SK-N-SH (cell line): ENCODE data around the gene MDK. TPM values are rescaled to one million over a fixed set of nuclear protein-coding genes. Genes with fewer than 3 reads are reported as not detected.

Source experiments
- CTCF ChIA-PET: fragments of 300-600, 350-600 bp; formaldehyde crosslinking; extraction: SDS; loops from one replicate; lab custom pipeline; 2021; lab: Yijun Ruan, JAX
- POLR2A ChIA-PET: fragments of 350-600 bp; sonication (Branson Sonifier 250); formaldehyde crosslinking; extraction: SDS; loops from one replicate; lab custom pipeline; 2020; ENCODE audit warnings: antibody characterized with exemption, inconsistent platforms; lab: Yijun Ruan, JAX
- DNase-seq: peaks from one replicate; pipeline ENCODE4 v3.0.0; 2012
- H2AFZ ChIP-seq: fragments of 200-600 bp; sonication (generic); 2 replicates; pipeline ENCODE4 v1.8.1; 2016; ENCODE audit warnings: antibody characterized with exemption, mild to moderate bottlenecking, low read depth
- H3F3A ChIP-seq: fragments of 200-600 bp; sonication (generic); replicated peaks from 2 replicates; pipeline ENCODE3; 2016; ENCODE audit warnings: antibody characterized with exemption, mild to moderate bottlenecking; ENCODE audit not compliant: insufficient read depth
- H3K27ac ChIP-seq, 2 experiments: fragments of 200-500 bp in 1 of 2; fragments of 200-600 bp in 1 of 2; sonication (Bioruptor generic) in 1 of 2; sonication (generic), shearing (Covaris generic) in 1 of 2; 2 replicates each; pipeline versions ENCODE4 v1.5.1 to v1.6.1; 2014 to 2016; ENCODE audit warnings: low read depth in 2 of 2, inconsistent platforms in 1 of 2, low read length in 1 of 2, mild to moderate bottlenecking in 1 of 2, mixed read lengths in 1 of 2
- H3K27me3 ChIP-seq: fragments of 200-600 bp; sonication (generic), shearing (Covaris generic); 2 replicates; pipeline ENCODE4 v1.6.1; 2016; ENCODE audit warnings: mixed run types; ENCODE audit not compliant: insufficient read depth
- H3K36me3 ChIP-seq, 2 experiments: fragments of 200-500 bp in 1 of 2; fragments of 200-600 bp in 1 of 2; sonication (Bioruptor generic) in 1 of 2; sonication (generic) in 1 of 2; replicated peaks in 1 of 2; 2 replicates each; pipeline versions ENCODE3 to v1.5.1; 2014 to 2016; ENCODE audit warnings: low read length in 1 of 2, mild to moderate bottlenecking in 1 of 2; ENCODE audit not compliant: insufficient read depth in 2 of 2, control insufficient read depth in 1 of 2
- H3K4me1 ChIP-seq, 2 experiments: fragments of 200-500 bp in 1 of 2; fragments of 200-600 bp in 1 of 2; sonication (Bioruptor generic) in 1 of 2; sonication (generic), shearing (Covaris generic) in 1 of 2; 2 replicates each; pipeline versions ENCODE4 v1.5.1 to v1.6.1; 2014 to 2016; ENCODE audit warnings: low read depth in 1 of 2, low read length in 1 of 2, mixed run types in 1 of 2; ENCODE audit not compliant: insufficient read depth in 2 of 2, control insufficient read depth in 1 of 2
- H3K4me2 ChIP-seq: fragments of 200-600 bp; sonication (generic), shearing (Covaris generic); 2 replicates; pipeline ENCODE4 v1.6.1; 2017; ENCODE audit warnings: mixed run types
- H3K4me3 ChIP-seq, 2 experiments: fragments of 200-500 bp in 1 of 2; fragments of 200-600 bp in 1 of 2; sonication (Bioruptor generic) in 1 of 2; sonication (generic), shearing (Covaris generic) in 1 of 2; 2 replicates each; pipeline versions ENCODE4 v1.5.1 to v1.8.1; 2014 to 2016; ENCODE audit warnings: low read depth in 2 of 2, inconsistent platforms in 1 of 2, low read length in 1 of 2, mild to moderate bottlenecking in 1 of 2, mixed read lengths in 1 of 2, moderate library complexity in 1 of 2
- H3K79me2 ChIP-seq: fragments of 200-600 bp; sonication (generic); 2 replicates; pipeline ENCODE4 v1.8.1; 2017; ENCODE audit warnings: mild to moderate bottlenecking; ENCODE audit not compliant: insufficient read depth
- H3K9ac ChIP-seq: fragments of 200-600 bp; sonication (generic); 2 replicates; pipeline ENCODE4 v1.6.1; 2017; ENCODE audit warnings: mixed run types
- H3K9me2 ChIP-seq: fragments of 200-600 bp; sonication (generic); 2 replicates; pipeline ENCODE4 v1.6.1; 2017; ENCODE audit warnings: mixed run types
- H3K9me3 ChIP-seq: fragments of 200-600 bp; sonication (generic); 2 replicates; pipeline ENCODE4 v1.6.1; 2017; ENCODE audit warnings: mixed run types, mild to moderate bottlenecking, moderate library complexity
- H4K20me1 ChIP-seq: fragments of 200-600 bp; sonication (generic); 2 replicates; pipeline ENCODE4 v1.6.1; 2017; ENCODE audit warnings: mild to moderate bottlenecking, mixed run types; ENCODE audit not compliant: insufficient read depth
- CTCF ChIP-seq: fragments of 200-600 bp; sonication (generic); IDR thresholded peaks from 2 replicates; pipeline ENCODE4 v1.6.1; 2017; ENCODE audit warnings: antibody characterized with exemption, mild to moderate bottlenecking, moderate library complexity
- JUND ChIP-seq: IDR thresholded peaks from 2 replicates; pipeline ENCODE4 v1.4.0; 2012
- NFIC ChIP-seq: IDR thresholded peaks from 2 replicates; pipeline ENCODE4 v1.4.0; 2012; ENCODE audit warnings: borderline replicate concordance
- NRF1 ChIP-seq: IDR thresholded peaks from 2 replicates; pipeline ENCODE4 v1.6.1; 2012; ENCODE audit warnings: low read depth, mild to moderate bottlenecking, low read length
- PBX3 ChIP-seq: IDR thresholded peaks from 2 replicates; pipeline ENCODE4; 2012
- RAD21 ChIP-seq: IDR thresholded peaks from 2 replicates; pipeline ENCODE4 v1.6.1; 2012; ENCODE audit warnings: mild to moderate bottlenecking, low read length
- RFX5 ChIP-seq: IDR thresholded peaks from 2 replicates; pipeline ENCODE4 v1.6.1; 2012; ENCODE audit warnings: mild to moderate bottlenecking, improper control_type of control experiment, low read length
- RXRA ChIP-seq: IDR thresholded peaks from 2 replicates; pipeline ENCODE4 v1.4.0; 2012; ENCODE audit warnings: low read depth, mild to moderate bottlenecking, borderline replicate concordance
- SMC3 ChIP-seq: IDR thresholded peaks from 2 replicates; pipeline ENCODE4 v1.6.1; 2012; ENCODE audit warnings: low read depth, low read length, improper control_type of control experiment
- ZBTB33 ChIP-seq: IDR thresholded peaks from 2 replicates; pipeline ENCODE4 v1.4.0; 2012; ENCODE audit warnings: low read depth, borderline replicate concordance
- whole genome bisulfite sequencing: methylation state at CpG from one replicate; pipeline ENCODE4 v1.1.6; 2017; ENCODE audit warnings: low lambda C conversion rate; 5-methylcytosine and 5-hydroxymethylcytosine counted together
- polyA plus RNA-seq, 3 experiments: library from polyadenylated mRNA; depleted of rRNA; stranded (reverse); fragments of >200 nt; gene quantifications; 2 replicates each; pipeline ENCODE4 v1.2.3, GENCODE V29; 2012
- TF ChIP-seq, protein P1 (sequence below): IDR thresholded peaks from 2 replicates; pipeline ENCODE4 v1.4.0; 2012; ENCODE audit warnings: low read depth, borderline replicate concordance
- TF ChIP-seq, protein P2 (sequence below): fragments of 150-350 bp; IDR thresholded peaks from 2 replicates; pipeline ENCODE4 v1.6.1; 2016; ENCODE audit warnings: mild to moderate bottlenecking, low read depth, low read length

The MDK gene
- polyA plus RNA-seq, 1 of the 3 experiments (the other 2 are of a cell fraction), result 2,395 TPM

DNA sequence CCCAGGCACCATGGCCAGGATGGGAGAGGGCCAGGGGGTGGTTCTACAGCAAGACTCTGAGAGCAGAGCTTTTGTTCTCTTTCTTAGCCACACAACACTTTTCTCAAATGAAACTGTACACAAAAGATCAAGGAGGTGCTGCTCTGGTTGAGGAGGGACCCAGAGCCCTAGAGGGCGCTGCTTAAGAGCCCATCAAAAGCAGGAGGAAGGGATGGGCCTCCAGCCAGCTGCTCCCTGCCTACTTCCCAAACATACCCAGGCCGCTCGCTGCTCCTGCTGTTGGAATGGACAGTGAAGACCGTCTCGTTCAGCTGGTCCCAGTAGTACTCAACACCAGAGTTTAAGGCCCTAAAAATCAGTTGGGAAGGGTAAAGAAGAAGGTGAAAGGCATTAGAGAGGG lies 28.6 kb downstream of the MDK start:
- Histone ChIP-seq H3K9me3 (no peaks in the 10 kb centered on the region), H3K4me2 (no peak overlapping the region), H3K27me3 (no peaks in the 10 kb centered on the region), H3F3A (no peaks in the 10 kb centered on the region), H2AFZ (no peak overlapping the region), H3K79me2 (no peaks in the 10 kb centered on the region), H3K36me3 (peaks cover 7 to 33% of the 10 kb centered on the region in 2 experiments), H3K4me3 (no peak overlapping the region), H3K27ac (no peak overlapping the region), H3K9ac (no peak overlapping the region), H4K20me1 (no peaks in the 10 kb centered on the region), H3K4me1 (peaks cover 0 to 5% of the 10 kb centered on the region in 2 experiments; a peak in 1 of 4 replicates), H3K9me2 (no peaks in the 10 kb centered on the region)
- DNase-seq, result no peak
- ChIA-PET POLR2A (no interaction called here), CTCF (interaction anchor here (0.6 to 4.5 kb wide), 5 partner anchors 20 to 208 kb away, joined by 3 to 26 read pairs (median 3); partner anchors contain the start of genes ATG13, CHRM4 and HARBI1)
- 91% methylated on average over 5 of the region's 5 CpGs for WGBS
- 0 out of 2 replicates have a peak, but pooled peaks have one; percentile 20 for TF ChIP-seq RAD21
- TF ChIP-seq SMC3, result no peak
- TF ChIP-seq, protein P1, sequence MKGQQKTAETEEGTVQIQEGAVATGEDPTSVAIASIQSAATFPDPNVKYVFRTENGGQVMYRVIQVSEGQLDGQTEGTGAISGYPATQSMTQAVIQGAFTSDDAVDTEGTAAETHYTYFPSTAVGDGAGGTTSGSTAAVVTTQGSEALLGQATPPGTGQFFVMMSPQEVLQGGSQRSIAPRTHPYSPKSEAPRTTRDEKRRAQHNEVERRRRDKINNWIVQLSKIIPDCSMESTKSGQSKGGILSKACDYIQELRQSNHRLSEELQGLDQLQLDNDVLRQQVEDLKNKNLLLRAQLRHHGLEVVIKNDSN, result no peak
- no peak for TF ChIP-seq RFX5
- TF ChIP-seq NFIC, result no peak
- TF ChIP-seq CTCF, result peak; percentile 19; the same call in 1 of the 2 replicates

DNA sequence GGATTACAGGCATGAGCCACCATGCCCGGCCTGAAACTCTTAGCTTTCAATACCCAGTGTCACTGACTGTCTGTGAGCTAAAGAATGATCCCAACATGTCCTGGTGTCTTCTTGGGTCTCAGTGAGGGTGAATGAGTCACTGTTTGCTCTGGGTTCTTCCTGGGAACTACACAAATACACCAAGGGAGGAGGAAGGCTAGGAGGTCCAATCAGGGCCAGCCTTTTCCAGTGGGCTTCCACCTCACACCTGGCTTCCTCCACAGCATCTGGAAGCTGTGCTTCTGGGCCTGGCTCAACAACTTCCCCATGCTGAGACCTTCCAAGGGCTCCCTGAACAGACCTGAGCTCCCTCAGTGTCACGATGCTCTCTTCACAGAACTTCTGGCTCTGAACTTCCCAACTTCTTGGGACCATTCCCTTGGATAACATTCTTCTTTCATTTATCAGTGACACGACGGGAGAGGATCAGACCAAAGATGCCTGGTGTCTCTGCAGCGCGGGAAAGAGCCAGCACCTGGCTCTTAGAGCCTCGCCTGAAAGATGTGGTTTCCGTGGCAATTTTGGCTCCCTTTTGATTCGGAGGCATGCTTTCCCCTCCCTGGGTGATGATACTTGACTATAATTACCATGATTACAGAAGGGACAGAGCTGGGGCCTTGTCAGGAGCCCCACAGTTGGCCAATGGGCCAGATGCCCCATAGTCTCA lies 32.4 kb downstream of the MDK start:
- Histone ChIP-seq H3K9ac (no peak overlapping the region), H4K20me1 (no peaks in the 10 kb centered on the region), H3F3A (no peaks in the 10 kb centered on the region), H3K9me3 (no peaks in the 10 kb centered on the region), H3K4me2 (no peak overlapping the region), H3K4me1 (peaks cover 3 to 10% of the 10 kb centered on the region in 2 experiments; a peak in 2 of 4 replicates), H3K27ac (no peak overlapping the region), H3K27me3 (no peaks in the 10 kb centered on the region), H3K79me2 (no peaks in the 10 kb centered on the region), H2AFZ (no peak overlapping the region), H3K9me2 (no peaks in the 10 kb centered on the region), H3K4me3 (no peak overlapping the region), H3K36me3 (peaks cover 11 to 36% of the 10 kb centered on the region in 2 experiments)
- TF ChIP-seq JUND, result no peak
- no peak for TF ChIP-seq RXRA
- TF ChIP-seq ZBTB33, result no peak
- TF ChIP-seq, protein P2, sequence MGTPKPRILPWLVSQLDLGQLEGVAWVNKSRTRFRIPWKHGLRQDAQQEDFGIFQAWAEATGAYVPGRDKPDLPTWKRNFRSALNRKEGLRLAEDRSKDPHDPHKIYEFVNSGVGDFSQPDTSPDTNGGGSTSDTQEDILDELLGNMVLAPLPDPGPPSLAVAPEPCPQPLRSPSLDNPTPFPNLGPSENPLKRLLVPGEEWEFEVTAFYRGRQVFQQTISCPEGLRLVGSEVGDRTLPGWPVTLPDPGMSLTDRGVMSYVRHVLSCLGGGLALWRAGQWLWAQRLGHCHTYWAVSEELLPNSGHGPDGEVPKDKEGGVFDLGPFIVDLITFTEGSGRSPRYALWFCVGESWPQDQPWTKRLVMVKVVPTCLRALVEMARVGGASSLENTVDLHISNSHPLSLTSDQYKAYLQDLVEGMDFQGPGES, result no peak
- no peak for TF ChIP-seq NFIC
- TF ChIP-seq NRF1, result no peak
- no peak for TF ChIP-seq PBX3
- ChIA-PET CTCF (interaction anchor here (0.9 to 3.4 kb wide), 6 partner anchors 10 to 115 kb away, joined by 3 to 12 read pairs (median 6); no protein-coding TSS in a partner anchor), POLR2A (no interaction called here)
- DNase-seq, result no peak
- WGBS, result 96% methylated on average over 7 of the region's 9 CpGs
